CD4-positive, CD25-positive, alpha-beta regulatory T cell (primary cell): Measurements from ENCODE around the gene IPO5. TPM values are rescaled to one million over a fixed set of nuclear protein-coding genes. Genes with fewer than 3 reads are reported as not detected.
"Not testable (repeated sequence)": the region's sequence is repeated elsewhere in the genome, so short reads cannot be mapped to it uniquely, and the experiment has no call there.

Experiments
- ATAC-seq, 2 donors: fragments of 150-1000 bp; cut with Tn5 transposase; one replicate each; pipeline ENCODE4 v1.10.0; 2021; ENCODE audit warnings: low read depth in 2 of 2, moderate number of reproducible peaks in 2 of 2, moderate library complexity in 1 of 2
- DNase-seq, 3 donors: peaks; one replicate each; pipeline versions ENCODE4 v3.0.0 to v3.0.0-alpha.2; 2012 to 2022; ENCODE audit warnings: mixed read lengths in 1 of 3
- H3K27ac ChIP-seq: one replicate; pipeline ENCODE4 v1.7.0; 2013; ENCODE audit warnings: mild to moderate bottlenecking, low read length; ENCODE audit not compliant: insufficient read depth, poor library complexity, severe bottlenecking
- H3K27me3 ChIP-seq: one replicate; pipeline ENCODE4 v1.7.0; 2013; ENCODE audit warnings: low read length; ENCODE audit not compliant: control insufficient read depth, insufficient read depth
- H3K36me3 ChIP-seq: one replicate; pipeline ENCODE4 v1.7.0; 2013; ENCODE audit warnings: mild to moderate bottlenecking, low read length, moderate library complexity; ENCODE audit not compliant: control insufficient read depth, insufficient read depth
- H3K4me1 ChIP-seq: 2 replicates; pipeline ENCODE4 v1.7.0; 2013; ENCODE audit warnings: mild to moderate bottlenecking, low read length; ENCODE audit not compliant: insufficient read depth, control insufficient read depth, poor library complexity, severe bottlenecking
- H3K4me3 ChIP-seq: one replicate; pipeline ENCODE4 v1.7.0; 2013; ENCODE audit warnings: low read depth, mild to moderate bottlenecking, low read length, moderate library complexity
- H3K9me3 ChIP-seq, 2 experiments: 1 replicate in 1 of 2; 2 replicates in 1 of 2; pipeline ENCODE4 v1.7.0; 2013; ENCODE audit warnings: low read length in 2 of 2, mild to moderate bottlenecking in 1 of 2, moderate library complexity in 1 of 2; ENCODE audit not compliant: control insufficient read depth in 2 of 2
- H3K27ac Mint-ChIP-seq, 3 donors: one replicate each; pipeline ENCODE4 v1.8.0; 2020 to 2022; ENCODE audit warnings: mild to moderate bottlenecking in 3 of 3, mixed read lengths in 3 of 3, moderate library complexity in 2 of 3
- H3K27me3 Mint-ChIP-seq: one replicate; pipeline ENCODE4 v1.8.0; 2022; ENCODE audit warnings: mild to moderate bottlenecking, mixed read lengths
- H3K36me3 Mint-ChIP-seq: one replicate; pipeline ENCODE4 v1.8.0; 2020; ENCODE audit warnings: mixed read lengths
- H3K4me1 Mint-ChIP-seq, 4 donors: one replicate each; pipeline ENCODE4 v1.8.0; 2020 to 2022; ENCODE audit warnings: mixed read lengths in 4 of 4, mild to moderate bottlenecking in 1 of 4
- H3K4me3 Mint-ChIP-seq, 4 donors: one replicate each; pipeline ENCODE4 v1.8.0; 2020 to 2022; ENCODE audit warnings: mild to moderate bottlenecking in 4 of 4, mixed read lengths in 4 of 4, moderate library complexity in 3 of 4
- H3K9me3 Mint-ChIP-seq, 7 donors: one replicate each; pipeline ENCODE4 v1.8.0; 2020 to 2022; ENCODE audit warnings: mixed read lengths in 7 of 7, mild to moderate bottlenecking in 3 of 7, moderate library complexity in 2 of 7
- polyA plus RNA-seq, 4 donors: library from polyadenylated mRNA; unstranded; fragments of 300-500 nt; fragmentation: Illumina TruSeq; gene quantifications; one replicate each; pipeline ENCODE4 v1.2.3, GENCODE V29; 2021
- total RNA-seq: library from RNA; stranded (reverse); gene quantifications from one replicate; pipeline ENCODE4 v1.2.3, GENCODE V29; 2022

The IPO5 gene
- total and polyA plus RNA-seq, 5 donors from 2014 or later, result 27.7 to 82.4 (median 35.4) TPM

GRCh38 chr13:97938706-97939475, 14.6 kb upstream of the IPO5 start:
- H3K27me3 Mint-ChIP-seq, result peaks cover 5% of the 10 kb centered on the region
- DNase-seq, result no peak

GRCh38 chr13:97944396-97945029, 9.0 kb upstream of the IPO5 start:
- H3K27me3 Mint-ChIP-seq, result peaks cover 8% of the 10 kb centered on the region
- H3K4me3 Mint-ChIP-seq, result no peak overlapping the region
- Histone ChIP-seq H3K27ac (no peak overlapping the region), H3K9me3 (no peaks in the 10 kb centered on the region), H3K27me3 (no peaks in the 10 kb centered on the region), H3K4me1 (no peaks in the 10 kb centered on the region), H3K4me3 (no peak overlapping the region), H3K36me3 (no peaks in the 10 kb centered on the region)
- no peaks in the 10 kb centered on the region for H3K36me3 Mint-ChIP-seq
- ATAC-seq (no peak), DNase-seq (no peak)
- no peak overlapping the region for H3K27ac Mint-ChIP-seq
- H3K4me1 Mint-ChIP-seq, result no peaks in the 10 kb centered on the region
- no peaks in the 10 kb centered on the region for H3K9me3 Mint-ChIP-seq

More at GRCh38 chr13:97938706-97939475, 14.6 kb upstream of the IPO5 start:
- H3K4me3 ChIP-seq, result no peak overlapping the region
- peaks cover 6% of the 10 kb centered on the region for H3K27me3 ChIP-seq
- ATAC-seq, result no peak
- no peak overlapping the region for H3K27ac Mint-ChIP-seq
- H3K36me3 ChIP-seq, result no peaks in the 10 kb centered on the region
- H3K36me3 Mint-ChIP-seq, result no peaks in the 10 kb centered on the region
- no peaks in the 10 kb centered on the region for H3K9me3 ChIP-seq
- H3K4me3 Mint-ChIP-seq, result no peak overlapping the region
- peaks cover 0 to 4% (median 0%) of the 10 kb centered on the region in 7 donors for H3K9me3 Mint-ChIP-seq
- H3K4me1 Mint-ChIP-seq, result no peaks in the 10 kb centered on the region
- H3K27ac ChIP-seq, result no peak overlapping the region
- no peaks in the 10 kb centered on the region for H3K4me1 ChIP-seq

GRCh38 chr13:97945342-97945741, 8.1 kb upstream of the IPO5 start:
- no peak overlapping the region for H3K27ac Mint-ChIP-seq
- Histone ChIP-seq H3K36me3 (no peaks in the 10 kb centered on the region), H3K4me1 (no peaks in the 10 kb centered on the region), H3K27me3 (no peaks in the 10 kb centered on the region), H3K4me3 (no peak overlapping the region), H3K9me3 (no peaks in the 10 kb centered on the region), H3K27ac (no peak overlapping the region)
- DNase-seq (no peak), ATAC-seq (no peak)
- H3K27me3 Mint-ChIP-seq, result peaks cover 8% of the 10 kb centered on the region
- no peak overlapping the region for H3K4me3 Mint-ChIP-seq
- no peaks in the 10 kb centered on the region for H3K36me3 Mint-ChIP-seq
- no peaks in the 10 kb centered on the region for H3K4me1 Mint-ChIP-seq
- peaks cover 0 to 4% (median 0%) of the 10 kb centered on the region in 7 donors for H3K9me3 Mint-ChIP-seq

- Histone ChIP-seq H3K4me1 (no peaks in the 10 kb centered on the region), H3K36me3 (no peaks in the 10 kb centered on the region), H3K27me3 (no peaks in the 10 kb centered on the region), H3K27ac (no peak overlapping the region), H3K9me3 (no peaks in the 10 kb centered on the region), H3K4me3 (no peak overlapping the region)
- Mint-ChIP-seq H3K27ac (no peak overlapping the region), H3K4me3 (no peak overlapping the region), H3K27me3 (peaks cover 8% of the 10 kb centered on the region), H3K36me3 (no peaks in the 10 kb centered on the region), H3K9me3 (peaks cover 0 to 4% (median 0%) of the 10 kb centered on the region in 7 donors), H3K4me1 (no peaks in the 10 kb centered on the region)
- ATAC-seq (no peak), DNase-seq (no peak)
Observed at GRCh38 chr13:97945792-97946419, 7.6 kb upstream of the IPO5 start.

GRCh38 chr13:97946951-97947588, 6.4 kb upstream of the IPO5 start:
- Mint-ChIP-seq H3K4me3 (no peak overlapping the region), H3K36me3 (no peaks in the 10 kb centered on the region)

GRCh38 chr13:97948041-97948440, 5.4 kb upstream of the IPO5 start:
- Mint-ChIP-seq H3K36me3 (no peaks in the 10 kb centered on the region), H3K4me3 (no peak overlapping the region), H3K4me1 (no peaks in the 10 kb centered on the region), H3K9me3 (peaks cover 0 to 4% (median 0%) of the 10 kb centered on the region in 7 donors), H3K27ac (no peak overlapping the region), H3K27me3 (peaks cover 8% of the 10 kb centered on the region)
- Histone ChIP-seq H3K9me3 (no peaks in the 10 kb centered on the region), H3K36me3 (no peaks in the 10 kb centered on the region), H3K27me3 (no peaks in the 10 kb centered on the region), H3K27ac (no peak overlapping the region), H3K4me3 (no peak overlapping the region), H3K4me1 (no peaks in the 10 kb centered on the region)
- DNase-seq (no peak), ATAC-seq (no peak)

More at GRCh38 chr13:97946951-97947588, 6.4 kb upstream of the IPO5 start:
- Histone ChIP-seq H3K27ac (no peak overlapping the region), H3K27me3 (no peaks in the 10 kb centered on the region), H3K36me3 (no peaks in the 10 kb centered on the region), H3K4me1 (no peaks in the 10 kb centered on the region), H3K9me3 (no peaks in the 10 kb centered on the region), H3K4me3 (no peak overlapping the region)
- DNase-seq, result no peak
- Mint-ChIP-seq H3K9me3 (peaks cover 0 to 4% (median 0%) of the 10 kb centered on the region in 7 donors), H3K27me3 (peaks cover 8% of the 10 kb centered on the region), H3K27ac (no peak overlapping the region), H3K4me1 (no peaks in the 10 kb centered on the region)
- ATAC-seq, result no peak

- not testable (repeated sequence) for H3K27me3 Mint-ChIP-seq, H3K4me3 ChIP-seq, H3K36me3 Mint-ChIP-seq, H3K27ac ChIP-seq, H3K4me1 ChIP-seq, H3K27me3 ChIP-seq, DNase-seq, H3K9me3 ChIP-seq, H3K4me1 Mint-ChIP-seq, H3K9me3 Mint-ChIP-seq, H3K36me3 ChIP-seq, ATAC-seq, H3K4me3 Mint-ChIP-seq, H3K27ac Mint-ChIP-seq
Observed at GRCh38 chr13:97949316-97949715, 4.2 kb upstream of the IPO5 start.
